Lung (tissue), 12 donors: ENCODE data around the gene CORO7. TPM values are rescaled to one million over a fixed set of nuclear protein-coding genes. Genes with fewer than 3 reads are reported as not detected.

ENCODE experiments used
- ATAC-seq: fragments of 200-7000 bp; cut with Tn5 transposase; one replicate; pipeline ENCODE4 v1.9.1; 2020; ENCODE audit warnings: moderate number of reproducible peaks; ENCODE audit not compliant: insufficient read depth, low FRiP score
- DNase-seq, 3 donors: peaks; one replicate each; pipeline ENCODE4 v3.0.0-alpha.2; 2013 to 2017
- H3K27ac ChIP-seq, 2 donors: one replicate each; pipeline ENCODE4 v1.5.1; 2013; ENCODE audit warnings: mild to moderate bottlenecking in 2 of 2, moderate library complexity in 2 of 2, control low read depth in 1 of 2, inconsistent platforms in 1 of 2, low read depth in 1 of 2, low read length in 1 of 2
- H3K27me3 ChIP-seq, 3 donors: one replicate each; pipeline ENCODE4 v1.5.1; 2013; ENCODE audit warnings: low read length in 2 of 3; ENCODE audit not compliant: control insufficient read depth in 3 of 3, insufficient read depth in 3 of 3
- H3K36me3 ChIP-seq, 4 donors: one replicate each; pipeline ENCODE4 v1.5.1; 2013; ENCODE audit warnings: low read length in 4 of 4, mild to moderate bottlenecking in 1 of 4, moderate library complexity in 1 of 4; ENCODE audit not compliant: control insufficient read depth in 4 of 4, insufficient read depth in 4 of 4
- H3K4me1 ChIP-seq, 5 donors: one replicate each; pipeline ENCODE4 v1.5.1; 2013; ENCODE audit warnings: low read length in 5 of 5, mild to moderate bottlenecking in 2 of 5, moderate library complexity in 1 of 5; ENCODE audit not compliant: control insufficient read depth in 5 of 5, insufficient read depth in 5 of 5
- H3K4me3 ChIP-seq: one replicate; pipeline ENCODE4 v1.5.1; 2013; ENCODE audit warnings: mild to moderate bottlenecking, control low read depth, moderate library complexity
- H3K9ac ChIP-seq, 2 donors: one replicate each; pipeline ENCODE4 v1.5.1; 2013; ENCODE audit warnings: low read length in 2 of 2, control low read depth in 1 of 2; ENCODE audit not compliant: insufficient read depth in 1 of 2
- H3K9me3 ChIP-seq, 4 donors: one replicate each; pipeline ENCODE4 v1.5.1; 2013; ENCODE audit warnings: low read length in 3 of 4, mild to moderate bottlenecking in 1 of 4, moderate library complexity in 1 of 4; ENCODE audit not compliant: control insufficient read depth in 4 of 4, insufficient read depth in 3 of 4
- WGBS, 2 donors: extraction: QIAGEN DNeasy Blood & Tissue Kit; methylation state at CpG; one replicate each; pipeline ENCODE4 v1.1.7; 2013; 5-methylcytosine and 5-hydroxymethylcytosine counted together
- polyA plus RNA-seq, 2 donors: library from polyadenylated mRNA; stranded (reverse); fragments of 200-250 nt; gene quantifications; one replicate each; pipeline ENCODE4 v1.2.1, GENCODE V29; 2013
- total RNA-seq, 2 donors: library from RNA; depleted of rRNA in 1 of 2; stranded (reverse); fragments of >200 nt in 1 of 2; gene quantifications; one replicate each; pipeline ENCODE4 v1.2.1, GENCODE V29; 2014 to 2021
- TF ChIP-seq, protein P1 (sequence below): IDR thresholded peaks from 2 replicates; pipeline ENCODE4 v1.5.1; 2012; ENCODE audit warnings: mild to moderate bottlenecking; ENCODE audit errors: control extremely low read depth, extremely low read depth
- donor health status: control.
- donor health status: control.
- donor health status: Bipolar disorder and iron deficiency.
- donor health status: healthy.
- donor health status: DM: yes; HTN: yes; CAD: no.

CORO7 gene
- total and polyA plus RNA-seq, 4 donors, result 27.8 to 86.2 (median 46.1) TPM

GRCh38 chr16:4419402-4419959, 3.1 kb upstream of the CORO7 start:
- ATAC-seq (no peak), DNase-seq (no peak)
- Histone ChIP-seq H3K4me1 (peaks cover 0 to 16% (median 5%) of the 10 kb centered on the region in 5 donors), H3K9me3 (no peaks in the 10 kb centered on the region), H3K27me3 (no peaks in the 10 kb centered on the region), H3K9ac (no peak overlapping the region), H3K36me3 (no peaks in the 10 kb centered on the region), H3K4me3 (no peak overlapping the region), H3K27ac (no peak overlapping the region)
- TF ChIP-seq, protein P1, sequence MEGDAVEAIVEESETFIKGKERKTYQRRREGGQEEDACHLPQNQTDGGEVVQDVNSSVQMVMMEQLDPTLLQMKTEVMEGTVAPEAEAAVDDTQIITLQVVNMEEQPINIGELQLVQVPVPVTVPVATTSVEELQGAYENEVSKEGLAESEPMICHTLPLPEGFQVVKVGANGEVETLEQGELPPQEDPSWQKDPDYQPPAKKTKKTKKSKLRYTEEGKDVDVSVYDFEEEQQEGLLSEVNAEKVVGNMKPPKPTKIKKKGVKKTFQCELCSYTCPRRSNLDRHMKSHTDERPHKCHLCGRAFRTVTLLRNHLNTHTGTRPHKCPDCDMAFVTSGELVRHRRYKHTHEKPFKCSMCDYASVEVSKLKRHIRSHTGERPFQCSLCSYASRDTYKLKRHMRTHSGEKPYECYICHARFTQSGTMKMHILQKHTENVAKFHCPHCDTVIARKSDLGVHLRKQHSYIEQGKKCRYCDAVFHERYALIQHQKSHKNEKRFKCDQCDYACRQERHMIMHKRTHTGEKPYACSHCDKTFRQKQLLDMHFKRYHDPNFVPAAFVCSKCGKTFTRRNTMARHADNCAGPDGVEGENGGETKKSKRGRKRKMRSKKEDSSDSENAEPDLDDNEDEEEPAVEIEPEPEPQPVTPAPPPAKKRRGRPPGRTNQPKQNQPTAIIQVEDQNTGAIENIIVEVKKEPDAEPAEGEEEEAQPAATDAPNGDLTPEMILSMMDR, result no peak
- WGBS, 2 donors, result 84 to 89% methylated on average over 7 of the region's 7 CpGs

DNA sequence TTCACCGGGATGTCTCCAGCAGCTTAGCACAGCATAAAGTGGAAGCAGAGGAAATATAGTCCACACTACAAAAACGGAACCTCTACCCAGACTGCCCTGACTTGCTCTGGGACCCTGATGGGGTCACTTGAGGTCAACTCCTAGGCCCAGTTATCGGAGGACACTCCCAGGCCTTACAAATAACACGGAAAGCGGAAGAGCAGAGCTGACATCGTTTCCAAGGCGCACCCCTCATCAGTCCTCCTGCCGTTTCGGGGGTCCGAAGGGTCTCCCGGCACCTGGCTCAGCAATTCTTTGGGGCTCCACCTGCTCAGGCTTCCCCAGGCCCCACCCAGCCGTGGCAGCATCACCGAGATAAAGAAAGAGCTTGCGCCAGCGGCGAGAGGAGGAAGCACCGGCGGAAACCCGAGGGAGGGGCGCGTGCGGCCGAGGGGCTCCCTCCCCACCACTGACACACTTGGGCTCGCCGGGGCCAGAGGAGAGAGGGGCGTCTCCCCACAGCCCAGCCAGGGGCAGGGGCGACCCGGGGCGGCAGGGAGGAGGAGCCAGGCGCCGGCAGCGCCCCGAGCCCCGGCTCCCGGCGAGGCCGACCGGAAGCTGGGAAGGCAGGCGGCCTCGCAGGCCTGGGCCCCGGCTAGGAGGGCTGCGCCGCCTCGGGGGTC, 727 bp downstream of the CORO7 start:
- Histone ChIP-seq H3K27me3 (no peaks in the 10 kb centered on the region), H3K4me1 (peaks cover 0 to 33% (median 11%) of the 10 kb centered on the region in 5 donors), H3K9me3 (no peaks in the 10 kb centered on the region), H3K4me3 (peak overlapping the region; percentile 86), H3K27ac (peak overlapping the region; percentile 76 to 88), H3K9ac (no peak overlapping the region), H3K36me3 (peaks cover 0 to 11% (median 0%) of the 10 kb centered on the region in 4 donors)
- ATAC-seq (peak; percentile 33), DNase-seq (peak; percentile 38 to 46 (median 42))
- TF ChIP-seq, protein P1, result no peak
- 0 to 1% methylated on average over 26 to 44 of the region's 44 CpGs for WGBS, 2 donors

- 67 to 79% methylated on average over 7 of the region's 7 CpGs for WGBS, 2 donors
- Histone ChIP-seq H3K9me3 (no peaks in the 10 kb centered on the region), H3K36me3 (peaks cover 0 to 14% (median 0%) of the 10 kb centered on the region in 4 donors), H3K4me3 (no peak overlapping the region), H3K4me1 (peaks cover 0 to 46% (median 13%) of the 10 kb centered on the region in 5 donors), H3K27ac (no peak overlapping the region), H3K27me3 (no peaks in the 10 kb centered on the region), H3K9ac (no peak overlapping the region)
- DNase-seq (no peak), ATAC-seq (no peak)
- TF ChIP-seq, protein P1, result no peak
Measured at GRCh38 chr16:4414187-4414917, 2.0 kb downstream of the CORO7 start.
